Neural cell (in vitro differentiated cells): Measurements from ENCODE around the gene SLC4A5.

Experiments used
- CTCF ChIP-seq: fragments of 450-650 bp; IDR thresholded peaks from 2 replicates; pipeline ENCODE4 v1.5.1; 2014; ENCODE audit warnings: antibody characterized with exemption, mild to moderate bottlenecking, moderate library complexity; ENCODE audit not compliant: poor library complexity, severe bottlenecking
- EP300 ChIP-seq: fragments of 450-650 bp; conservative IDR thresholded peaks from 2 replicates; pipeline ENCODE4 v1.6.1; 2014; ENCODE audit warnings: antibody characterized with exemption, mild to moderate bottlenecking, moderate library complexity; ENCODE audit not compliant: poor library complexity, severe bottlenecking
- POLR2AphosphoS5 ChIP-seq: IDR thresholded peaks from 2 replicates; pipeline ENCODE4 v1.6.1; 2012
- TAF1 ChIP-seq: IDR thresholded peaks from 2 replicates; pipeline ENCODE4 v1.6.1; 2012; ENCODE audit warnings: low read depth

GRCh38 chr2:74367789-74368188, 24.6 kb upstream of the SLC4A5 start:
- TF ChIP-seq CTCF (no peak), TAF1 (no peak), POLR2AphosphoS5 (no peak), EP300 (no peak)
